Hematopoietic multipotent progenitor cell treated with erythropoietin and hydrocortisone succinate and interleukin-3 and kit ligand, for 15 days (in vitro differentiated cells): Measurements from ENCODE around the gene PEPD.

Experiments used
- DNase-seq: peaks from one replicate; pipeline ENCODE4 v3.0.0-alpha.2; 2015; ENCODE audit warnings: low spot score

Gene PEPD

GRCh38 chr19:33350538-33351309 lies 170.9 kb downstream of the PEPD start:
- DNase-seq, result no peak

DNA sequence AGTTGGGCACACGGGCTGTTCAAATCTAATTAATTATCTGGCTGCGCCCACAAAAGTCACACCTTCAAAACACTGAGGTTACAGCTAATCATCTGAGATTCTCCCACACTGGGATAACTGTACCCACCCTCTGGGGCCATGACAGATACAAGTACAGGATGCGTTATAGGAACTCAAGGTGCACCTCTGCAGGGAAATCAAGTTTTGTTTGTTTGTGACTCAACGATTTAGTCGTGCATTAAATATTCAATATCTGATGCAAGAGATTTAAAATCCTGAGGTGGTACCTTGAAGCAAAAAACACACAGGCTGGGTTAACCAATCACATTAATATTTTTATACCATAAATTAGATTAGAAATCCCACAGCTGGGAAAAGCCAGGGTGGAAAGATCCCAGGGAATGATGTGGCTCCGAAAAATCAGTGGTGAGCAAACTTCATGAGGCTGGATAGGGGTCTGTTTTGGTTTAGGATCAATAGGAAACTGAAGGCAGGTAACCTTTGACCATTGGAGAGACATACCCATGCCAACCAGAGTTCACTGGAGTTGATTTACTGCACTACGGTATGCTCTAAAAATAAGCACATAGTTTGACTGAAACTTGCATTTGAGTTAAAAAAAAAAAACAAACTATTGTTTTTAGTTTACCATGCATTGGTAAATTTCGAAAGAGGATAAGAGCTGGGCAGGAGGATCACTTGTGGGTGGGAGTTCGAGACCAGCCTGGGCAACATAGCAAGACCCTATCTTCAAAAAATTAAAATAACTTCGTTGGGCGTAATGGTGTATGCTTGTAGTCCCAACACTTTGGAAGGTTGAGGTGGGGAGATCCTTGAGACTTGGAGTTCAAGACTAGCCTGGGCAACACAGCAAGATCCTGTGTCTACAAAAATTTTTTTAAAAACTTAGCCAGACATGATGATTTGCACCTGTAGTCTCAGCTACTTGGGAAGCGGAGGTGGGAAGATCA lies 172.0 kb downstream of the PEPD start:
- DNase-seq, result no peak

DNA sequence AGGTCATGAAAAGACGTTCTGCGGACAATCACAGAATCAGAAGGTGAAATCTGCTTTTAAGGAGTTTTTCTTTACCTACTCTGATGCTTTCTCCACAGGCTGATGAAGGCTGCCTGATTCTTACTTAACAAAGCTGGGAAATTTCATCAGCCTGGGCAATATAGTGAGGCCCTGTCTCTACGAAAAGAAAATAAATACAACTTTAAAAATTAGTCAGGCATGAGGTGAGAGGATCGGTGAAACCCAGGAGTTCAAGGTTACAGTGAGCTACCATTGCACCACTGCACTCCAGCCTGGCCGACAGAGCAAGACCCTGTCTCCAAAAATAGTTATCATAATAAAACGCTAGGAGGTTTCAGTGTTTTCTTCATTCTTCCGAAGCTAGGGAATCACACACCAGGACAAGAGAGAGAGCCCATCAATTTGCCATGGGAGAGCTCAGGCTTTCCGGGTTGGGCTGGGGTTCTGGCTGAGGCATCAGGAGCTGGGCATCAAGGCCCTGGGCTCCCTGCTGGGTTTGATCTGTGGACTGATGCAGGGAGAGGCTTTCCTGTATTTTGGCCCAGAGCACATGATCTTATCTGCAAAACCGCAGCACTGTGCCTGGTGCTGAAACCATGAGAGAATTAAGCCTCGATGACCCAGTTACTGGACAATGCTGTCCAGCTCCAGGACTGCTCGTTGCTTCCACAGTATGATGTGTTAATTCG lies 173.1 kb downstream of the PEPD start:
- no peak for DNase-seq

- no peak for DNase-seq
Measured at GRCh38 chr19:33347300-33347699, 174.3 kb downstream of the PEPD start.

GRCh38 chr19:33346665-33347064 lies 174.9 kb downstream of the PEPD start:
- DNase-seq, result no peak

DNA sequence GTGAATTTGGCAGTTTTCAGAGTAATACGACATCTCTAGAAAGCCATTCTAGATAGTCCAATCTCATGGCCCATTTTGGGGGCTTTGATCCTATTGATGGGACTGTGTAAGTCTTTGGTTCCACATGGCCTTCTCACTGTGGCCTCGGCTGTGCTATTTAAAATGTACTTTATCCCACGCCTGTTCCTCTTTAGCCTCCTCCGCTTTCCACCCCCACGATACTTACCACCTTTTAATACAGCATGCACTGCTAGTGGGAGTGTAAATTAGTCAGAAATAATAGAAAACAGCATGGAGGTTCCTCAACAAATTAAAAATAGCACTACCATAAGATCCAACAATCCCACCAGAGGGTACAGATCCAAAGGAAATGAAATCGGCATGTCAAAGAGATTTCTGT lies 176.4 kb downstream of the PEPD start:
- DNase-seq, result no peak

DNA sequence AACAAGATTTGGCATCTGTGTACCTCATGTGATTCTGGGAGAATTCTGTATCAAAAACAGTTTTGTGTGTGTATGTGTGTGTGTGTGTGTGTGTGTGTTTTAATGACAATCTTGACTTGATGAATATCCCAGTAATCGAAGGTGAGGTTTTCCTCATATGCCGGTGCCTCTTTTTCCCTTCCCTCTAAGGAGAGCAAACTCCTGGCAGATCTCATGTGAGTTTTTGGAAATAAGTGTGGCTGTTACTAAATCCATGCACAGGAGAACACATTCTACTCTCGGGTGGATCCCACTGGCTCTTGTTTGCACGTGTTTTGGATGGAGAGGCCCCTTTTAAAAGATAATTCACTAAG lies 177.0 kb downstream of the PEPD start:
- no peak for DNase-seq

- no peak for DNase-seq
Measured at GRCh38 chr19:33343859-33344572, 177.6 kb downstream of the PEPD start.

DNA sequence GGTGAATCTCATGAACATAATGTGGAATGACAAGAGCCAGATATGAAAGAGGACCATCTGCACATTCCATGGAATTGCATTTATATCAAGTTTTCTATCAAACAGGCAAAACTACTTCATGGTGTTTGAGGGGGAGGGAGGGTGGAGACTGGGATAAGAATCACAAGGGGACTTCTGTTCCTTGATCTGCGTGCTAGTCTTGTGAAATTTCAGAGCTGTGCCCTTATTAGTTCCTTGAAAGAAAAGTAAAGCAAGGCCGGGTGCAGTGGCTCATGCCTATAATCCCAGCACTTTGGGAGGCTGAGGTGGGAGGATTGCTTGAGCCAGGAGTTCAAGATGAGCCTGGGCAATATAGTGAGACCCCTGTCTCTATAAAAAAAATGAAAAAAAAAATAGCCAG lies 178.3 kb downstream of the PEPD start:
- no peak for DNase-seq

- DNase-seq, result no peak
Measured at GRCh38 chr19:33340991-33341390, 180.6 kb downstream of the PEPD start.

- DNase-seq, result no peak
Measured at GRCh38 chr19:33339016-33339984, 182.3 kb downstream of the PEPD start.
